Spleen (tissue), 11 donors: ENCODE results near the gene NTSR2. TPM values are rescaled to one million over a fixed set of nuclear protein-coding genes. Genes with fewer than 3 reads are reported as not detected.

Experiments used
- DNase-seq: peaks from one replicate; pipeline ENCODE4 v3.0.0-alpha.2; 2020
- H3K27ac ChIP-seq, 8 donors: fragments of 200-600 bp; sonication (generic) in 7 of 8; 1 replicate in 4 of 8; 2 replicates in 4 of 8; pipeline versions ENCODE4 v1.5.0 to v1.8.0; 2016 to 2021; ENCODE audit warnings: inconsistent platforms in 4 of 8, mild to moderate bottlenecking in 4 of 8, moderate library complexity in 1 of 8
- H3K27me3 ChIP-seq, 7 donors: fragments of 200-600 bp; sonication (generic) in 6 of 7; replicated peaks in 1 of 7; 1 replicate in 4 of 7; 2 replicates in 3 of 7; pipeline versions ENCODE4 v1.5.0 to v1.8.0; 2016 to 2021; ENCODE audit warnings: inconsistent platforms in 3 of 7, mild to moderate bottlenecking in 1 of 7
- H3K36me3 ChIP-seq, 6 donors: fragments of 200-600 bp; sonication (generic) in 5 of 6; 1 replicate in 4 of 6; 2 replicates in 2 of 6; pipeline versions ENCODE4 v1.5.0 to v1.8.0; 2016 to 2021; ENCODE audit warnings: inconsistent platforms in 2 of 6
- H3K4me1 ChIP-seq, 6 donors: fragments of 200-600 bp; sonication (generic) in 5 of 6; 1 replicate in 3 of 6; 2 replicates in 3 of 6; pipeline versions ENCODE4 v1.5.0 to v1.8.0; 2016 to 2021; ENCODE audit warnings: inconsistent platforms in 3 of 6
- H3K4me3 ChIP-seq, 8 donors: fragments of 200-600 bp; sonication (generic) in 7 of 8; 1 replicate in 4 of 8; 2 replicates in 4 of 8; pipeline versions ENCODE4 v1.5.0 to v1.8.0; 2016 to 2021; ENCODE audit warnings: inconsistent platforms in 4 of 8, mild to moderate bottlenecking in 4 of 8, moderate library complexity in 2 of 8
- H3K9me3 ChIP-seq, 8 donors: fragments of 200-600 bp; sonication (generic) in 7 of 8; 1 replicate in 4 of 8; 2 replicates in 4 of 8; pipeline versions ENCODE4 v1.5.0 to v1.8.0; 2016 to 2021; ENCODE audit warnings: inconsistent platforms in 4 of 8
- CTCF ChIP-seq, 11 experiments: fragments of 200-600 bp in 7 of 11; fragments of 450-650 bp in 4 of 11; sonication (generic) in 4 of 11; IDR thresholded peaks in 8 of 11; conservative IDR thresholded peaks in 3 of 11; 1 replicate in 7 of 11; 2 replicates in 4 of 11; pipeline versions ENCODE4 v1.4.0 to v1.8.0; 2016 to 2021; ENCODE audit warnings: antibody characterized with exemption in 11 of 11, inconsistent platforms in 4 of 11, mild to moderate bottlenecking in 1 of 11
- POLR2A ChIP-seq, 3 donors: fragments of 450-650 bp; IDR thresholded peaks; one replicate each; pipeline ENCODE4 v1.5.1; 2017; ENCODE audit warnings: antibody characterized with exemption in 3 of 3, mild to moderate bottlenecking in 1 of 3
- POLR2AphosphoS5 ChIP-seq, 3 donors: sonication (generic); formaldehyde crosslinking; IDR thresholded peaks; one replicate each; pipeline ENCODE4 v1.5.1; 2017; ENCODE audit warnings: antibody characterized with exemption in 3 of 3
- WGBS, 5 donors: extraction: QIAGEN DNeasy Blood & Tissue Kit in 3 of 5; methylation state at CpG; one replicate each; pipeline versions ENCODE4 v1.1.5 to v1.1.7; 2013 to 2018; 5-methylcytosine and 5-hydroxymethylcytosine counted together
- intact Hi-C: fragments of 100-400 bp; cut with DNase I; formaldehyde crosslinking; loops from one replicate; pipeline ENCODE4 v1.15.0; 2023; ENCODE audit warnings: low total_unique reads
- polyA plus RNA-seq, 3 donors: library from polyadenylated mRNA; stranded (reverse); fragments of 200-250 nt; gene quantifications; one replicate each; pipeline ENCODE4 v1.2.1, GENCODE V29; 2013
- total RNA-seq, 7 donors: library from RNA; depleted of rRNA in 3 of 7; stranded (reverse); fragments of >200 nt in 3 of 7; fragmentation: NEBNext Ultra II Directional in 4 of 7; extraction: Animal tissue kit (Norgen Biotek cat#: 25700) in 4 of 7; gene quantifications; one replicate each; pipeline versions ENCODE4 v1.1.0 to v1.2.1, GENCODE V29; 2016 to 2021
- donor health status: healthy with polysubstance abuse.
- donor health status: DM: no; HTN: no; CAD: no; lungs with moderate emphysema.
- donor health status: DM: no; HTN: no; CAD: no.
- donor health status: Bipolar disorder and iron deficiency.
- donor health status: healthy.
- donor health status: DM: no; HTN: no; CAD: no.
- donor health status: DM: yes; HTN: yes; CAD: no.

The NTSR2 gene
- total and polyA plus RNA-seq, 10 donors, result not detected

GRCh38 chr2:11711751-11712150 is 41.8 kb upstream of the NTSR2 start:
- no peak for DNase-seq
- WGBS, 5 donors, result 70 to 82% (median 76%) methylated on average over 8 of the region's 8 CpGs
- intact Hi-C loops, result no loop called here

GRCh38 chr2:11711354-11711716 is 41.3 kb upstream of the NTSR2 start:
- 62 to 75% (median 71%) methylated on average over 1 of the region's 1 CpG for WGBS, 5 donors
- H3K4me1 ChIP-seq, result no peaks in the 10 kb centered on the region
- no peak overlapping the region for H3K4me3 ChIP-seq
- no peaks in the 10 kb centered on the region for H3K36me3 ChIP-seq
- DNase-seq, result no peak
- no peaks in the 10 kb centered on the region for H3K27me3 ChIP-seq
- TF ChIP-seq CTCF (IDR thresholded peaks at IDR 0.05 in 8 of 11, conservative IDR thresholded peaks at IDR 0.05 in 3 of 11) (no peak), POLR2AphosphoS5 (IDR thresholded peaks at IDR 0.05) (no peak), POLR2A (IDR thresholded peaks at IDR 0.05) (no peak)
- intact Hi-C loops, result no loop called here
- no peak overlapping the region for H3K27ac ChIP-seq
- H3K9me3 ChIP-seq, result no peaks in the 10 kb centered on the region

More at GRCh38 chr2:11711751-11712150, 41.8 kb upstream of the NTSR2 start:
- Histone ChIP-seq H3K9me3 (no peaks in the 10 kb centered on the region), H3K36me3 (no peaks in the 10 kb centered on the region), H3K4me3 (no peak overlapping the region), H3K4me1 (peaks cover 0 to 2% (median 0%) of the 10 kb centered on the region in 6 donors), H3K27me3 (no peaks in the 10 kb centered on the region), H3K27ac (no peak overlapping the region)
- no peak for TF ChIP-seq POLR2A (IDR thresholded peaks at IDR 0.05)
- TF ChIP-seq CTCF (IDR thresholded peaks at IDR 0.05 in 8 of 11, conservative IDR thresholded peaks at IDR 0.05 in 3 of 11), result no peak
- TF ChIP-seq POLR2AphosphoS5 (IDR thresholded peaks at IDR 0.05), result no peak

GRCh38 chr2:11710632-11711353 is 40.8 kb upstream of the NTSR2 start:
- no peaks in the 10 kb centered on the region for H3K9me3 ChIP-seq
- no peak for DNase-seq
- H3K36me3 ChIP-seq, result no peaks in the 10 kb centered on the region
- 64 to 88% (median 65%) methylated on average over 3 of the region's 3 CpGs for WGBS, 5 donors
- no peaks in the 10 kb centered on the region for H3K27me3 ChIP-seq
- no peak overlapping the region for H3K27ac ChIP-seq
- no peaks in the 10 kb centered on the region for H3K4me1 ChIP-seq
- TF ChIP-seq POLR2AphosphoS5 (IDR thresholded peaks at IDR 0.05) (no peak), CTCF (IDR thresholded peaks at IDR 0.05 in 8 of 11, conservative IDR thresholded peaks at IDR 0.05 in 3 of 11) (no peak), POLR2A (IDR thresholded peaks at IDR 0.05) (no peak)
- no peak overlapping the region for H3K4me3 ChIP-seq
- intact Hi-C loops, result no loop called here

- Histone ChIP-seq H3K4me3 (no peak overlapping the region), H3K27me3 (no peaks in the 10 kb centered on the region), H3K9me3 (no peaks in the 10 kb centered on the region), H3K36me3 (no peaks in the 10 kb centered on the region), H3K4me1 (no peaks in the 10 kb centered on the region), H3K27ac (no peak overlapping the region)
- intact Hi-C loops, result no loop called here
- no peak for DNase-seq
- WGBS, 5 donors, result 80 to 93% (median 89%) methylated on average over 3 of the region's 3 CpGs
- no peak for TF ChIP-seq CTCF (IDR thresholded peaks at IDR 0.05 in 8 of 11, conservative IDR thresholded peaks at IDR 0.05 in 3 of 11)
- TF ChIP-seq POLR2A (IDR thresholded peaks at IDR 0.05), result no peak
- TF ChIP-seq POLR2AphosphoS5 (IDR thresholded peaks at IDR 0.05), result no peak
Observed at GRCh38 chr2:11710210-11710609, 40.2 kb upstream of the NTSR2 start.
